OCI-LY7 (cell line): ENCODE data around the gene DTX3. TPM values are rescaled to one million over a fixed set of nuclear protein-coding genes. Genes with fewer than 3 reads are reported as not detected.
"Not testable (repeated sequence)": the region's sequence is repeated elsewhere in the genome, so short reads cannot be mapped to it uniquely, and the experiment has no call there.

Source experiments
- BruUV-seq: library from RNA; stranded (reverse); fragments of 400-500 nt; replicated peaks from 2 replicates; lab custom pipeline; 2021; lab: Mats Ljungman, UMichigan
- CTCF ChIA-PET: fragments of 300-600 bp; sonication (Branson Sonifier 250); formaldehyde crosslinking; loops from one replicate; lab custom pipeline; 2022; ENCODE audit warnings: antibody characterized with exemption; ENCODE audit not compliant: unreplicated experiment; lab: Charles Lee
- POLR2A ChIA-PET: fragments of 300-600 bp; sonication (Branson Sonifier 250); formaldehyde crosslinking; loops from one replicate; lab custom pipeline; 2022; ENCODE audit warnings: antibody characterized with exemption; lab: Charles Lee
- DNase-seq: peaks from one replicate; pipeline ENCODE4 v3.0.0-alpha.2; 2015; ENCODE audit warnings: low spot score
- H2AFZ ChIP-seq: fragments of 200-600 bp; sonication (generic), shearing (Covaris generic); 2 replicates; pipeline ENCODE4 v1.6.1; 2014; ENCODE audit warnings: mild to moderate bottlenecking, antibody characterized with exemption, low read length, moderate library complexity
- H3K27ac ChIP-seq: fragments of 200-600 bp; sonication (generic); 2 replicates; pipeline ENCODE4 v1.5.1; 2014; ENCODE audit warnings: mixed run types, low read depth, mild to moderate bottlenecking, moderate library complexity, low read length, inconsistent platforms; ENCODE audit not compliant: poor library complexity, severe bottlenecking
- H3K36me3 ChIP-seq: fragments of 200-600 bp; sonication (generic); 2 replicates; pipeline ENCODE4 v1.6.1; 2014; ENCODE audit warnings: mild to moderate bottlenecking, antibody characterized with exemption, low read length, moderate library complexity, mixed read lengths; ENCODE audit not compliant: insufficient read depth
- H3K4me1 ChIP-seq: fragments of 200-600 bp; sonication (generic); 2 replicates; pipeline ENCODE4 v1.5.1; 2014; ENCODE audit warnings: mild to moderate bottlenecking, low read length; ENCODE audit not compliant: insufficient read depth, poor library complexity, severe bottlenecking
- H3K4me2 ChIP-seq: fragments of 200-600 bp; sonication (generic); 2 replicates; pipeline ENCODE4 v1.6.1; 2014; ENCODE audit warnings: mild to moderate bottlenecking, low read length
- H3K4me3 ChIP-seq: fragments of 200-600 bp; sonication (generic); 2 replicates; pipeline ENCODE4 v1.5.1; 2014; ENCODE audit warnings: mild to moderate bottlenecking, low read depth, low read length; ENCODE audit not compliant: poor library complexity, severe bottlenecking
- H3K79me2 ChIP-seq: fragments of 200-600 bp; sonication (generic); 2 replicates; pipeline ENCODE4 v1.6.1; 2016; ENCODE audit warnings: low read depth, mild to moderate bottlenecking, low read length, moderate library complexity, mixed read lengths; ENCODE audit not compliant: insufficient read depth
- H3K9me2 ChIP-seq: fragments of 200-600 bp; sonication (generic); 2 replicates; pipeline ENCODE4 v1.6.1; 2016; ENCODE audit warnings: mild to moderate bottlenecking, low read length, mixed read lengths; ENCODE audit not compliant: insufficient read depth
- H3K9me3 ChIP-seq: fragments of 200-600 bp; sonication (generic); 2 replicates; pipeline ENCODE4 v1.6.1; 2014; ENCODE audit warnings: mild to moderate bottlenecking, mixed run types, low read length, mixed read lengths
- H4K20me1 ChIP-seq: fragments of 200-600 bp; sonication (generic); 2 replicates; pipeline ENCODE4 v1.6.1; 2014; ENCODE audit warnings: mild to moderate bottlenecking, antibody characterized with exemption, low read length, moderate library complexity, mixed read lengths; ENCODE audit not compliant: insufficient read depth
- CTCF ChIP-seq: fragments of 200-600 bp; sonication (generic); conservative IDR thresholded peaks from 2 replicates; pipeline ENCODE4 v1.5.1; 2014; ENCODE audit warnings: mild to moderate bottlenecking, antibody characterized with exemption, low read length, moderate library complexity, mixed read lengths
- EZH2phosphoT487 ChIP-seq: fragments of 200-600 bp; sonication (generic); IDR thresholded peaks from 2 replicates; pipeline ENCODE4 v1.6.1; 2018; ENCODE audit warnings: low read depth, borderline replicate concordance, mild to moderate bottlenecking, mixed run types, antibody characterized with exemption, low read length, moderate library complexity, mixed read lengths
- intact Hi-C: fragments of 100-400 bp; cut with micrococcal nuclease; formaldehyde crosslinking; loops from one replicate; pipeline ENCODE4 v1.10.0; 2022; ENCODE audit not compliant: unreplicated experiment
- total RNA-seq, 2 experiments: library from RNA; depleted of rRNA in 1 of 2; stranded (reverse); fragments of >200 nt in 1 of 2; shearing (Covaris generic) in 1 of 2; gene quantifications; 2 replicates each; pipeline ENCODE4 v1.2.3, GENCODE V29; 2014 to 2022

Gene DTX3
- total RNA-seq, 2 experiments from 2014 or later = not detected

GRCh38 chr12:57564178-57564740 lies 40.4 kb upstream of the DTX3 start:
- no peak overlapping the region for H3K4me2 ChIP-seq
- H3K9me2 ChIP-seq = no peaks in the 10 kb centered on the region
- ChIA-PET CTCF (no interaction called here), POLR2A (no interaction called here)
- H3K4me3 ChIP-seq = no peak overlapping the region
- H3K27ac ChIP-seq = no peak overlapping the region
- no peaks in the 10 kb centered on the region for H4K20me1 ChIP-seq
- TF ChIP-seq EZH2phosphoT487 = no peak
- no peak for TF ChIP-seq CTCF
- no peaks in the 10 kb centered on the region for H3K9me3 ChIP-seq
- no peaks in the 10 kb centered on the region for H3K4me1 ChIP-seq
- DNase-seq = no peak
- H3K79me2 ChIP-seq = no peaks in the 10 kb centered on the region
- H3K36me3 ChIP-seq = no peaks in the 10 kb centered on the region
- no peak overlapping the region for H2AFZ ChIP-seq
- no TSS peak for BruUV-seq
- intact Hi-C loops = no loop called here

- no peaks in the 10 kb centered on the region for H3K36me3 ChIP-seq
- H3K9me3 ChIP-seq = no peaks in the 10 kb centered on the region
- H3K27ac ChIP-seq = no peak overlapping the region
- no peak for DNase-seq
- intact Hi-C loops = no loop called here
- TF ChIP-seq CTCF (no peak), EZH2phosphoT487 (no peak)
- ChIA-PET CTCF (no interaction called here), POLR2A (no interaction called here)
- no peaks in the 10 kb centered on the region for H3K9me2 ChIP-seq
- H2AFZ ChIP-seq = no peak overlapping the region
- no TSS peak for BruUV-seq
- H3K4me3 ChIP-seq = no peak overlapping the region
- H3K4me2 ChIP-seq = no peak overlapping the region
- H3K4me1 ChIP-seq = no peaks in the 10 kb centered on the region
- H4K20me1 ChIP-seq = no peaks in the 10 kb centered on the region
- no peaks in the 10 kb centered on the region for H3K79me2 ChIP-seq
These were observed 35.8 kb upstream of the DTX3 start for GRCh38 chr12:57568838-57569237.

- TF ChIP-seq EZH2phosphoT487 (no peak), CTCF (no peak)
- CTCF ChIA-PET = no interaction called here
These were observed 34.8 kb upstream of the DTX3 start for GRCh38 chr12:57569858-57570257.

GRCh38 chr12:57570438-57570837 lies 34.2 kb upstream of the DTX3 start:
- intact Hi-C loops, H3K4me3 ChIP-seq, H4K20me1 ChIP-seq, H2AFZ ChIP-seq, DNase-seq, H3K4me2 ChIP-seq, H3K79me2 ChIP-seq, H3K36me3 ChIP-seq, BruUV-seq, H3K4me1 ChIP-seq, H3K27ac ChIP-seq, H3K9me3 ChIP-seq, H3K9me2 ChIP-seq, CTCF ChIA-PET: not testable (repeated sequence)
- POLR2A ChIA-PET = interaction anchor here (0.6 to 1.2 kb wide), 4 partner anchors 10 to 135 kb away, joined by 3 to 4 read pairs (median 3); no protein-coding TSS in a partner anchor

More at GRCh38 chr12:57569858-57570257, 34.8 kb upstream of the DTX3 start:
- Histone ChIP-seq H3K79me2 (no peaks in the 10 kb centered on the region), H2AFZ (no peak overlapping the region), H4K20me1 (no peaks in the 10 kb centered on the region), H3K4me2 (no peak overlapping the region), H3K9me3 (no peaks in the 10 kb centered on the region), H3K36me3 (no peaks in the 10 kb centered on the region), H3K9me2 (no peaks in the 10 kb centered on the region), H3K4me1 (no peaks in the 10 kb centered on the region), H3K4me3 (no peak overlapping the region), H3K27ac (no peak overlapping the region)
- no TSS peak for BruUV-seq
- DNase-seq = no peak
- intact Hi-C loops = no loop called here
- POLR2A ChIA-PET = no interaction called here
